ENCODE measurements around the gene ENTHD1.

Gene ENTHD1

DNA sequence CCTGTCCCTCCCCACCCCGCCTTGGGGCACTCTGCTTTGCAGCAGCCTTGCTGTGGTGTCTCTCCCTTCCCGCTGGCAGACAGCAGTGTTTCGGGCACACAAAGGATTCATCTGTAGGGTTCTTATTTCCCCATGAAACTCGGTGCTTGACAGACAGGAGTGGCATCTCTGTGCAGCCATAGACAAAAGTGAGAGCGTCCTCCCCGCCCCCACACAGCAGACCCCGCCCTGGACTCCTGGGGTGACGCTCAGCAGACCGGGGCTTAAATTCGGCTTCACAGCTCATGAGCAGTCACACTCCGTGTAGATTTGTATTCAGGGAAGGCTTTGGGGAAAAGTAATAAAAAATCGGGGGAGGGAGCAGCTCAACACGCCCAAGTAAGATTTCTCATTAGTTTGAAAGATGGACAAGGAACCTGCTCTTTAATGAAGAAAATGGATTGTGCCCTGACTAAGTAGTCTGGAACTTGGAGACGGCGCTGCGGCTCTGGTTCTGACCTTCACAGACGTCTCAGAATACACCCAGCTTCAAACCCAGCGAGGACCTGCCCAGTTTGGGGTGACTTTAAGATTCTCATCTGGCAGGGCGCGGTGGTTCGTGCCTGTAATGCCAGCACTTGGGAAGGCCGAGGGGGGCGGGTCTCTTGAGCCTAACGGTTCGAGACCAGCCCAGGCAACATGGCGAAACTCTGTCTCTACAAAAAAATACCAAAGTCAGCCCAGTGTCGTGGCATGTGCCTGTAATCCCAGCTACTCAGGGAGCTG, 187.0 kb downstream of the ENTHD1 start:
- DNase-seq (ENCODE audit: low read depth) = no peak
- TF ChIP-seq, protein P1, sequence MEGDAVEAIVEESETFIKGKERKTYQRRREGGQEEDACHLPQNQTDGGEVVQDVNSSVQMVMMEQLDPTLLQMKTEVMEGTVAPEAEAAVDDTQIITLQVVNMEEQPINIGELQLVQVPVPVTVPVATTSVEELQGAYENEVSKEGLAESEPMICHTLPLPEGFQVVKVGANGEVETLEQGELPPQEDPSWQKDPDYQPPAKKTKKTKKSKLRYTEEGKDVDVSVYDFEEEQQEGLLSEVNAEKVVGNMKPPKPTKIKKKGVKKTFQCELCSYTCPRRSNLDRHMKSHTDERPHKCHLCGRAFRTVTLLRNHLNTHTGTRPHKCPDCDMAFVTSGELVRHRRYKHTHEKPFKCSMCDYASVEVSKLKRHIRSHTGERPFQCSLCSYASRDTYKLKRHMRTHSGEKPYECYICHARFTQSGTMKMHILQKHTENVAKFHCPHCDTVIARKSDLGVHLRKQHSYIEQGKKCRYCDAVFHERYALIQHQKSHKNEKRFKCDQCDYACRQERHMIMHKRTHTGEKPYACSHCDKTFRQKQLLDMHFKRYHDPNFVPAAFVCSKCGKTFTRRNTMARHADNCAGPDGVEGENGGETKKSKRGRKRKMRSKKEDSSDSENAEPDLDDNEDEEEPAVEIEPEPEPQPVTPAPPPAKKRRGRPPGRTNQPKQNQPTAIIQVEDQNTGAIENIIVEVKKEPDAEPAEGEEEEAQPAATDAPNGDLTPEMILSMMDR (IDR thresholded peaks at IDR 0.05; ENCODE audit: low read length, missing control alignments) = no peak
- H3K4me3 ChIP-seq (replicated peaks; ENCODE audit: low read depth, low read length) = no peak overlapping the region

- H3K4me3 ChIP-seq (replicated peaks; ENCODE audit: low read depth, low read length) = no peak overlapping the region
- TF ChIP-seq, protein P1 (IDR thresholded peaks at IDR 0.05; ENCODE audit: low read length, missing control alignments) = no peak
- no peak for DNase-seq (ENCODE audit: low read depth)
Measured at GRCh38 chr22:39705386-39705785, 188.2 kb downstream of the ENTHD1 start.

DNA sequence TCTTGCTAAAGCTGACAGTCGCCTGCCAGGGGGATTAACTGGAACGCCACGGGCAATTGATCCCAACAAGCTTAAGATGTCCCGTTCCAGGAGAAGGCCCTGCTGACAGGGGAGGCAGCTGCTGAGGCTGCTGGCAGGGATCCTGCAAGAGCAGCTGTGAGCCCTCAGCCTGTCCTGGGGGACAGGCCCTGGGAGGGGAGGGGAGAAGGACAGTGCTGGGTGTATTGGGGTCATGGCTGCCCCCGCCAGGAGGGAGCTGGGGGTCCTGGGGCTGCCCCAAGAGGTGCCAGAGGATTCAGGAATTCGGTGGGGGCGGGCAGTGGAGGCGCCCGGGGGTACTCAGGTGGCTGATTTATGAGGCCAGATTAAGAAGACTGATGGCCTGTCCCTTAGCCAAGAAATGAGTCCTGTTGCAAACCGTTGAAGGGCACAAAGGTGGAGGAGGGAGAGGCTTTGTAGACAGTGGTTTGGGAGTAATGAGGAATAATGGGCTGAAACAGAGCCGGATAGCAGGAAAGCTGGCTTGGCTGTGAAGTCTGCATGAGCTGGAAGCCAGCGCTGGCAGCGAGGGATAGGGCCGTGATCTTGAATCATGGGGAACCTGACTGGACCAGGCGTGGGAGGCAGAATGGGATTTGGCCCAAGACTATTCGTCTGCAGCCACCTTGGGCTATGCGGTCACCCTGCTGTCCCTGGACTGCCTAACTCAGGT, 189.5 kb downstream of the ENTHD1 start:
- no peak overlapping the region for H3K4me3 ChIP-seq (replicated peaks; ENCODE audit: low read depth, low read length)
- peak; percentile 10 for DNase-seq (ENCODE audit: low read depth)
- TF ChIP-seq, protein P1 (IDR thresholded peaks at IDR 0.05; ENCODE audit: low read length, missing control alignments) = no peak

DNA sequence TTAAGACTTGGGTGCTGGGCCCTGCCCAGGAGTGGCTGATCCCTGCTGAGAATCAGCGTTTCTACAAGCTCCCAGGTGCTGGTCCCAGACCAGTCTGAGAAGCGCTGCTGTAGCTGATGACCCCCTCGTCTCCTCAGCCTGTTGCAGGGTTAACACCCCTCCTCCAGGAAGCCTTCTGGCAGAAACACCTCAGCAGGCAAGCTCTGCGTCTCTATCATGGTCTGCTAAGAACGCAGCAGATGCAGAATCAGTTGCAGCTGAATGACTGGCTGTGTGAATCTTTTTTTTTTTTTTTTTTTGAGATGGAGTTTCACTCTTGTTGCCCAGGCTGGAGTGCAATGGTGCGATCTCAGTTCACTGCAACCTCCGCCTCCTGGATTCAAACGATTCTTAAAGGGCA, 190.5 kb downstream of the ENTHD1 start:
- TF ChIP-seq, protein P1 (IDR thresholded peaks at IDR 0.05; ENCODE audit: low read length, missing control alignments) = no peak
- no peak overlapping the region for H3K4me3 ChIP-seq (replicated peaks; ENCODE audit: low read depth, low read length)
- no peak for DNase-seq (ENCODE audit: low read depth)

DNA sequence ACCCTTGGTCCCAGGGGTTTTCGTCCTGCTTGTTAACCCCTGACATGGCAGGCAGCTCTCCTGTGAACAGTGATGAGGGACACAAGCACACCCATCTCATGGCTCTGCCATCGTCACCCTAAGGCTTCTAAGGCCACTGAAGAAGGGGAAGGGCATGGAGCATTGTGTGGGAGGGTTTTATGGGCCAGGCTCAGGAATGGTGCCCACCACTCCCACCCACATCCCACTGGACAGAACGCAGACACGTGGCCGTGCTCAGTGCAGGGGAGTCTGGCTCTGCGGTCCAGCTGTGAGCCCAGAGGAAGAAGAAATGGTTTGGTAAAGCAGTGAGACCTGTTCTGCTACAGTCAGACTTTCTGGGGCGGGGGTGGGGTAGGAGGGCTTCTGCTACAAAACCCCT, 193.0 kb downstream of the ENTHD1 start:
- no peak for DNase-seq (ENCODE audit: low read depth)
- H3K4me3 ChIP-seq (replicated peaks; ENCODE audit: low read depth, low read length) = no peak overlapping the region
- TF ChIP-seq, protein P1 (IDR thresholded peaks at IDR 0.05; ENCODE audit: low read length, missing control alignments) = no peak

DNA sequence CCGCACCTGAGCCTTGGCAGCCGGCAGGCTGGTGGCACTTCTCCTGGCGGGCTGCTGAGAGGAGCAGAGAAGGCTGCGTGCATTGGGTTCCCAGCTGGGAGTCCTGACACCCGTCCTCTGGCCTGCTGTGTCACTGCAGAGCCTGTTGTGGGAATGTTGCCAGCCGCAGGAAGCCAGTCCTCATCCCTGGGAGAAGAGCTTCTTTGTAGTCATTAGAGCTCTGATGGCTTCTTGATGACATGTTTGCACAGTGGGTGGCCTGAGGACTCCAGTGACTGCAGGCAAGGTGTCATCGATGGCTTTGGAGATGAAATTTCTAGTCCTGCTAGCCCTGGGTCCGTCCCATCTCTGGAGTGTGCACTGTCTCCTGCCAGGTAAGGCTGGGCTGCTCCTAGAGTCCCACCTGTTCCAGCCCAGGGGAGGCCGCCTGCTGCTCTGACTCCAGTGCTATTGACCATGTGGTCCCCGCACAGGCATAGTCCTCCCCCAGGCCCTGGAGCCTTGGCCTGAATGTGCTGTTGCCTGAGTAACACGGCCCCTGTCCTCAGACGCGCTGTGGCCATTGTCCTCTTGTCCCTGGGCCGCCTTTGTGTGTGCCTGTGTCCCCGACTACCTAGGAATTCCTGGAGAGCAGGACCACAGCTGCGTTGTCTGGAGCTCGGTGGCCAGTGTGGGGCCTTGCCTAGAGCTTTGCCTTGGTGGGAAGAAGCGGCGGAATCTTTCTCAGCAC, 193.8 kb downstream of the ENTHD1 start:
- TF ChIP-seq, protein P1 (IDR thresholded peaks at IDR 0.05; ENCODE audit: low read length, missing control alignments) = no peak
- no peak for DNase-seq (ENCODE audit: low read depth)
- H3K4me3 ChIP-seq (replicated peaks; ENCODE audit: low read depth, low read length) = no peak overlapping the region

Measured in fibroblast of pulmonary artery (primary cell).